IMR-90 (cell line): Measurements from ENCODE around the gene TBRG4. TPM values are rescaled to one million over a fixed set of nuclear protein-coding genes. Genes with fewer than 3 reads are reported as not detected.

Experiments used
- ATAC-seq: fragments of 200-7000 bp; cut with Tn5 transposase; 2 replicates; pipeline ENCODE4 v1.9.1; 2020; ENCODE audit warnings: low read depth, mild to moderate bottlenecking, moderate library complexity
- BruUV-seq: library from RNA; stranded (reverse); fragments of 400-500 nt; replicated peaks from 2 replicates; lab custom pipeline; 2021; lab: Mats Ljungman, UMichigan
- CTCF ChIA-PET: fragments of 300-600 bp; formaldehyde crosslinking; extraction: SDS; loops from one replicate; lab custom pipeline; 2021; ENCODE audit warnings: antibody characterized with exemption; lab: Yijun Ruan, JAX
- POLR2A ChIA-PET: fragments of 300-600 bp; sonication (Branson Sonifier 250); formaldehyde crosslinking; loops from one replicate; lab custom pipeline; 2022; ENCODE audit warnings: antibody characterized with exemption; ENCODE audit not compliant: unreplicated experiment; lab: Charles Lee
- DNase-seq: peaks from one replicate; pipeline ENCODE4 v3.0.0; 2013
- H2AFZ ChIP-seq: replicated peaks from 2 replicates; pipeline ENCODE3; 2013; ENCODE audit warnings: low read length, mild to moderate bottlenecking; ENCODE audit not compliant: poor library complexity
- H2AK5ac ChIP-seq: 2 replicates; pipeline ENCODE4 v1.6.1; 2013; ENCODE audit warnings: low read depth, low read length, inconsistent platforms
- H2AK9ac ChIP-seq: replicated peaks from 2 replicates; pipeline ENCODE3; 2013; ENCODE audit warnings: mild to moderate bottlenecking, low read depth, low read length, moderate library complexity; ENCODE audit not compliant: poor library complexity
- H2BK120ac ChIP-seq: 2 replicates; pipeline ENCODE4 v1.6.1; 2013; ENCODE audit warnings: low read depth, low read length, inconsistent platforms
- H2BK15ac ChIP-seq: 3 replicates; pipeline ENCODE4 v1.6.1; 2013; ENCODE audit warnings: low read depth, low read length, inconsistent platforms
- H2BK20ac ChIP-seq: 2 replicates; pipeline ENCODE4 v1.6.1; 2013; ENCODE audit warnings: low read depth, mild to moderate bottlenecking, inconsistent platforms, low read length, moderate library complexity
- H2BK5ac ChIP-seq: 2 replicates; pipeline ENCODE4 v1.6.1; 2013; ENCODE audit warnings: mild to moderate bottlenecking, low read depth, low read length, inconsistent platforms; ENCODE audit not compliant: poor library complexity, severe bottlenecking
- H3K14ac ChIP-seq: replicated peaks from 2 replicates; pipeline ENCODE4 v1.6.1; 2013; ENCODE audit warnings: low read depth, low read length, inconsistent platforms
- H3K18ac ChIP-seq: 2 replicates; pipeline ENCODE4 v1.6.1; 2013; ENCODE audit warnings: low read depth, low read length, control low read depth
- H3K23ac ChIP-seq: 2 replicates; pipeline ENCODE4 v1.6.1; 2013; ENCODE audit warnings: low read depth, low read length, inconsistent platforms
- H3K27ac ChIP-seq: 2 replicates; pipeline ENCODE4 v1.5.1; 2013; ENCODE audit warnings: mild to moderate bottlenecking, control low read depth, low read length; ENCODE audit not compliant: insufficient read depth
- H3K27me3 ChIP-seq: 2 replicates; pipeline ENCODE4 v1.6.1; 2013; ENCODE audit warnings: low read length; ENCODE audit not compliant: control insufficient read depth, insufficient read depth
- H3K36me3 ChIP-seq: 2 replicates; pipeline ENCODE4 v1.6.1; 2013; ENCODE audit warnings: low read length, mixed read lengths; ENCODE audit not compliant: control insufficient read depth, insufficient read depth
- H3K4ac ChIP-seq: 2 replicates; pipeline ENCODE4 v1.6.1; 2013; ENCODE audit warnings: low read depth, low read length, inconsistent platforms
- H3K4me1 ChIP-seq: 2 replicates; pipeline ENCODE4 v1.6.1; 2013; ENCODE audit warnings: low read length, mixed read lengths; ENCODE audit not compliant: control insufficient read depth, insufficient read depth
- H3K4me2 ChIP-seq: 2 replicates; pipeline ENCODE4 v1.6.1; 2013; ENCODE audit warnings: low read depth, mild to moderate bottlenecking, control low read depth, low read length, moderate library complexity
- H3K4me3 ChIP-seq: 2 replicates; pipeline ENCODE4 v1.5.1; 2013; ENCODE audit warnings: low read depth, mild to moderate bottlenecking, control low read depth, low read length, moderate library complexity; ENCODE audit not compliant: insufficient read depth
- H3K56ac ChIP-seq: 2 replicates; pipeline ENCODE4 v1.6.1; 2013; ENCODE audit warnings: low read length, inconsistent platforms; ENCODE audit not compliant: insufficient read depth; ENCODE audit errors: extremely low read depth
- H3K79me1 ChIP-seq, 2 experiments: 2 replicates each; pipeline ENCODE4 v1.6.1; 2013; ENCODE audit warnings: low read length in 2 of 2, inconsistent platforms in 1 of 2, low read depth in 1 of 2
- H3K9ac ChIP-seq: 2 replicates; pipeline ENCODE4 v1.6.1; 2013; ENCODE audit warnings: low read depth, low read length, control low read depth
- H3K9me1 ChIP-seq: 2 replicates; pipeline ENCODE4 v1.6.1; 2013; ENCODE audit warnings: low read length, inconsistent platforms; ENCODE audit not compliant: insufficient read depth
- H3K9me3 ChIP-seq: 2 replicates; pipeline ENCODE4 v1.6.1; 2013; ENCODE audit warnings: low read length; ENCODE audit not compliant: control insufficient read depth, insufficient read depth
- H4K20me1 ChIP-seq: 2 replicates; pipeline ENCODE4 v1.6.1; 2013; ENCODE audit warnings: low read length, inconsistent platforms; ENCODE audit not compliant: insufficient read depth
- H4K5ac ChIP-seq: 2 replicates; pipeline ENCODE4 v1.6.1; 2013; ENCODE audit warnings: mild to moderate bottlenecking, low read depth, low read length, control low read depth
- H4K8ac ChIP-seq, 2 experiments: 2 replicates each; pipeline ENCODE4 v1.6.1; 2013; ENCODE audit warnings: low read depth in 2 of 2, low read length in 2 of 2, control low read depth in 1 of 2, inconsistent platforms in 1 of 2
- H4K91ac ChIP-seq: 2 replicates; pipeline ENCODE4 v1.6.1; 2013; ENCODE audit warnings: low read depth, low read length, inconsistent platforms; ENCODE audit not compliant: insufficient read depth
- BHLHE40 ChIP-seq: fragments of 150-350 bp; IDR thresholded peaks from 2 replicates; pipeline ENCODE4 v1.6.1; 2016; ENCODE audit warnings: mild to moderate bottlenecking, low read depth, low read length
- CHD1 ChIP-seq: IDR thresholded peaks from 2 replicates; pipeline ENCODE4 v1.6.1; 2012; ENCODE audit warnings: low read depth, low read length, improper control_type of control experiment
- CTCF ChIP-seq: conservative IDR thresholded peaks from 2 replicates; pipeline ENCODE4 v1.5.1; 2012; ENCODE audit warnings: mild to moderate bottlenecking, low read depth, low read length, improper control_type of control experiment
- MAFK ChIP-seq: IDR thresholded peaks from 2 replicates; pipeline ENCODE4 v1.6.1; 2012; ENCODE audit warnings: low read depth, low read length, improper control_type of control experiment
- POLR2A ChIP-seq: IDR thresholded peaks from 2 replicates; pipeline ENCODE4 v1.6.1; 2012; ENCODE audit warnings: mild to moderate bottlenecking, low read depth, low read length
- RAD21 ChIP-seq: IDR thresholded peaks from 2 replicates; pipeline ENCODE4 v1.6.1; 2012; ENCODE audit warnings: low read length, improper control_type of control experiment
- RCOR1 ChIP-seq: IDR thresholded peaks from 2 replicates; pipeline ENCODE4 v1.6.1; 2012; ENCODE audit warnings: mild to moderate bottlenecking, low read length, improper control_type of control experiment; ENCODE audit not compliant: insufficient replicate concordance
- RFX5 ChIP-seq: IDR thresholded peaks from 2 replicates; pipeline ENCODE4 v1.8.0; 2012; ENCODE audit warnings: low read depth, mild to moderate bottlenecking, low read length, moderate library complexity
- SMC3 ChIP-seq: fragments of 150-350 bp; IDR thresholded peaks from 2 replicates; pipeline ENCODE4 v1.6.1; 2016; ENCODE audit warnings: low read depth, mild to moderate bottlenecking, antibody characterized with exemption, low read length, moderate library complexity
- WGBS, 2 experiments: methylation state at CpG; one replicate each; pipeline versions ENCODE4 v1.1.5 to v1.1.7; 2013; ENCODE audit warnings: missing lambda C conversion rate in 2 of 2; ENCODE audit not compliant: insufficient read length in 1 of 2; ENCODE audit errors: extremely low coverage in 2 of 2; 5-methylcytosine and 5-hydroxymethylcytosine counted together
- dilution Hi-C: fragments of 300-500 bp; cut with HindIII; formaldehyde crosslinking; loops from one replicate; pipeline ENCODE4 v1.14.3; 2018; ENCODE audit warnings: low sequenced_read_pairs; ENCODE audit not compliant: unreplicated experiment
- in situ Hi-C: fragments of 300-500 bp; cut with MboI; formaldehyde crosslinking; loops from 3 replicates; pipeline ENCODE4 v1.14.3; 2019; ENCODE audit warnings: low sequenced_read_pairs, inconsistent platforms, mixed read lengths
- intact Hi-C: fragments of 100-400 bp; cut with micrococcal nuclease; formaldehyde crosslinking; loops from 2 replicates; pipeline ENCODE4 v1.10.0; 2022
- polyA plus RNA-seq, 3 experiments: library from polyadenylated mRNA; depleted of rRNA; stranded (reverse); fragments of >200 nt; gene quantifications; 2 replicates each; pipeline ENCODE4 v1.2.3, GENCODE V29; 2012; ENCODE audit warnings: low replicate concordance in 1 of 3
- total RNA-seq: library from RNA; depleted of rRNA; stranded (reverse); fragments of >200 nt; gene quantifications from 2 replicates; pipeline ENCODE4 v1.2.3, GENCODE V29; 2012
- TF ChIP-seq, protein P1 (sequence below): fragments of 150-350 bp; IDR thresholded peaks from 2 replicates; pipeline ENCODE4 v1.6.1; 2017; ENCODE audit warnings: mild to moderate bottlenecking, antibody characterized with exemption, low read length, low read depth
- TF ChIP-seq, protein P2 (sequence below): fragments of 150-350 bp; IDR thresholded peaks from 2 replicates; pipeline ENCODE4 v1.6.1; 2016; ENCODE audit warnings: low read depth, mild to moderate bottlenecking, low read length, moderate library complexity, borderline replicate concordance

The TBRG4 gene
- total and polyA plus RNA-seq, 2 of the 4 experiments (the other 2 are of a cell fraction): 71.6 to 77.6 TPM

- no peak for TF ChIP-seq MAFK
Measured at GRCh38 chr7:45073031-45073785, 38.3 kb downstream of the TBRG4 start (continued).

GRCh38 chr7:45072131-45073030, 39.1 kb downstream of the TBRG4 start:
- Histone ChIP-seq H3K4me1 (no peaks in the 10 kb centered on the region), H4K5ac (no peak overlapping the region), H3K9ac (no peak overlapping the region), H3K4me3 (no peak overlapping the region), H3K56ac (no peak overlapping the region), H3K79me1 (peaks cover 3 to 21% of the 10 kb centered on the region in 2 experiments; a peak in 3 of 4 replicates), H2AK9ac (no peak overlapping the region), H3K9me1 (no peaks in the 10 kb centered on the region), H3K9me3 (no peaks in the 10 kb centered on the region), H3K14ac (no peak overlapping the region), H2BK20ac (no peak overlapping the region), H2AK5ac (no peak overlapping the region), H4K20me1 (peaks cover 6% of the 10 kb centered on the region), H3K27ac (no peak overlapping the region), H4K8ac (no peak overlapping the region), H3K18ac (no peak overlapping the region), H2BK5ac (no peak overlapping the region), H3K23ac (no peak overlapping the region), H2BK120ac (no peak overlapping the region), H2BK15ac (no peak overlapping the region), H3K4ac (no peak overlapping the region), H2AFZ (no peak overlapping the region), H3K36me3 (peaks cover 81% of the 10 kb centered on the region), H4K91ac (no peak overlapping the region), H3K4me2 (no peak overlapping the region), H3K27me3 (no peaks in the 10 kb centered on the region)
- dilution Hi-C loops: no loop called here
- 100% methylated on average over 2 of the region's 13 CpGs; no CpG with 5 or more reads in 1 of the 2 experiments for WGBS, 2 experiments
- ChIA-PET CTCF (interaction anchor here (0.5 kb wide), 2 partner anchors 15 to 1683 kb away, joined by 3 read pairs; no protein-coding TSS in a partner anchor), POLR2A (no interaction called here)
- intact Hi-C loops: no loop called here
- DNase-seq (no peak), ATAC-seq (no peak)
- in situ Hi-C loops: no loop called here
- BruUV-seq: no TSS peak
- TF ChIP-seq RAD21 (no peak), SMC3 (no peak), RCOR1 (no peak), POLR2A (no peak), BHLHE40 (no peak), CTCF (no peak), CHD1 (no peak), RFX5 (no peak)
- TF ChIP-seq, protein P1, sequence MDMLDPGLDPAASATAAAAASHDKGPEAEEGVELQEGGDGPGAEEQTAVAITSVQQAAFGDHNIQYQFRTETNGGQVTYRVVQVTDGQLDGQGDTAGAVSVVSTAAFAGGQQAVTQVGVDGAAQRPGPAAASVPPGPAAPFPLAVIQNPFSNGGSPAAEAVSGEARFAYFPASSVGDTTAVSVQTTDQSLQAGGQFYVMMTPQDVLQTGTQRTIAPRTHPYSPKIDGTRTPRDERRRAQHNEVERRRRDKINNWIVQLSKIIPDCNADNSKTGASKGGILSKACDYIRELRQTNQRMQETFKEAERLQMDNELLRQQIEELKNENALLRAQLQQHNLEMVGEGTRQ: no peak
- TF ChIP-seq, protein P2, sequence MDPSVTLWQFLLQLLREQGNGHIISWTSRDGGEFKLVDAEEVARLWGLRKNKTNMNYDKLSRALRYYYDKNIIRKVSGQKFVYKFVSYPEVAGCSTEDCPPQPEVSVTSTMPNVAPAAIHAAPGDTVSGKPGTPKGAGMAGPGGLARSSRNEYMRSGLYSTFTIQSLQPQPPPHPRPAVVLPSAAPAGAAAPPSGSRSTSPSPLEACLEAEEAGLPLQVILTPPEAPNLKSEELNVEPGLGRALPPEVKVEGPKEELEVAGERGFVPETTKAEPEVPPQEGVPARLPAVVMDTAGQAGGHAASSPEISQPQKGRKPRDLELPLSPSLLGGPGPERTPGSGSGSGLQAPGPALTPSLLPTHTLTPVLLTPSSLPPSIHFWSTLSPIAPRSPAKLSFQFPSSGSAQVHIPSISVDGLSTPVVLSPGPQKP: no peak
